NCI-H1930 (cell line): ENCODE data around the gene SLC16A5.
A peak's percentile ranks its signal among the peaks of the same experiment; 100 is the strongest.

ENCODE experiments used
- DNase-seq, 2 experiments: peaks; one replicate each; lab custom pipeline; 2025; lab: John Stamatoyannopoulos, UW

SLC16A5 gene

DNA sequence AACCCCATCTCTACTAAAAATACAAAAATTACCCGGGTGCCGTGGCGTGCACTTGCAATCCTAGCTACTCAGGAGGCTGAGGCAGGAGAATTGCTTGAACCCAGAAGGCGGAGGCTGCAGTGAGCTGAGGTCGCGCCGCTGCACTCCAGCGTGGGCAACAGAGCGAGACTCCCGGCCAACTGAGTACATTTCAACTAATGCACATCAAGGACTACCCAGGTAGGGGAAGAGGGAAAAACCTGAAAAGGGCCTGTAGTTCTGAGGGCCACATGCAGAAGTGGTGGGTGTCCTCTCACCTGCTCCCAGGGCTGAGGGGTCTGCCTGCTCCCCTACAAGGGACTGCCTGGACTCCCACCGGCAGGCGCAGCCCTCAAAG lies 584 bp upstream of the SLC16A5 start:
- DNase-seq = no peak

- DNase-seq = no peak
Observed at GRCh38 chr17:75088465-75089417, 987 bp downstream of the SLC16A5 start.

GRCh38 chr17:75090871-75091854 lies 3.4 kb downstream of the SLC16A5 start:
- no peak for DNase-seq

DNA sequence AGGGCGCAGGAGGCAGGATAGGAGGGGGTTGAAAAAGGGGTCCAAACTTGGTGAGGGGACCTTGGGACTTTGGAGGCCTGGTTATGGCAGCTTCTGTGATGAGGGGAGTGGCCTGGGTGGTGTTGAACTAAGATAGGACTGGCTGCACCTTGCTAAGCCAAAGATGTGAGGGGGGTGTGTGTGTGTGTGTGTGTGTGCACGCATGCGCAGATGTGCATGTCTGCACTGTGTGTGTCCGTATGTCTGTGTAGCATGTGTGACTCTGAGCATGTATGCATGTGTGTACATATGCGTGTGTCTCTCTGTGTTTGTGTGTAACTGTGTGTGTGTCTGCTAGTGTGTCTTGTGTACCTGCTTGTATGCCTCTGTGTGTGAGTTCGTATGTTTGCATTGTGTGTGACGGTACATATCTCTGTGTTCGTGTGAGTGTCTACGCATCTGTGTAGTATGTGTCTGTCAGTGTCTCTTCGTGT lies 4.1 kb downstream of the SLC16A5 start:
- DNase-seq = no peak

DNA sequence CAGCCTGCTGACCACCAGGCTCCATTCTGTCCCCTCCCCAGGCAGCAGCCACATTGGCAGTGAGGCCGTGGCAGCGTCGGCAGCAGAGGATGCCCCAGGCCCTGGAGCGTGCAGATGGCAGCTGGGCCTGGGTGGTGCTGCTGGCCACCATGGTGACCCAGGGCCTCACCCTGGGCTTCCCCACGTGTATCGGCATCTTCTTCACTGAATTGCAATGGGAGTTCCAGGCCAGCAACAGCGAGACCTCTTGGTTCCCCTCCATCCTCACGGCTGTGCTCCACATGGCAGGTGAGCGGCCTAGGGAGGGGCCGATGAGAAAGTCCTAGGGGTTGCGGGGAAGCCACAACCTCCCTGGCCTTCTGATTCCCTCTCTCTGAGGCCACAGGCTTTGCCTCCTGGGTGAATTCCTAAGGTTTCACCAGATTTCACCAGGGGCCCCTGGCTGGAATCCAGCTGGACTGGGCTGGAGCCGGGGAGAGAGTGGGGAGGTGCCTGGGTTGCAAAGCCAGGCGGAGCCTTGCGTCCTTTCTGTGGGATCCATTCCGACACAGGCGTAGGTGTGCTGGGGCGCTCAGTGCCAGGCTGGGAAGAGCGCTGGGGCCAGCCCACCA lies 5.9 kb downstream of the SLC16A5 start:
- no peak for DNase-seq

DNA sequence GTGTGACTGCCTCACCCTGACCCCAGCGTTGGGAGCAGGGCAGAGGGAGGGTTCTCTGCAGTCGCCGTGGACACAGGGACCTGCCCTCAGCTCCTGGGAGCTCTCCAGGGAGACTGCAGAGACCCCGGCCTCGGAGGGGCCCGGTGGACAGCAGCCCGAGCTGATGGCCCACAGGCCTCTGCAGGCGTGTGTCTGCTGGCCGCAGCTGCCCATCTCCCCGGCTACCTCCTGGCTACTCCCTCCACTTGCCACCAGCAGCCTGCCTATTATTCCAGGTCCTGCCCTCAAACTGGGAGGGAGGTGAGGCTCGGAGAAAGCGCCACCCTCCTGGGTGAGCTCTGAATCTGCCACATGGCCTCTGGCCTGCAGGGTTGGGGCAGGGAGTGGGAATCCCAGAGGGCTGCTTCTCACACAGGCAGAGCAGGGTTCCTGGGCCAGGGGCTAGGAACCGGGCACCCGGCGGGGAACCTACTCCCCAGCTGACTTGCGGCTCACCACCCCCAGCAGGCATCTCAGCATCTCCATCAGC lies 7.2 kb downstream of the SLC16A5 start:
- no peak for DNase-seq

DNA sequence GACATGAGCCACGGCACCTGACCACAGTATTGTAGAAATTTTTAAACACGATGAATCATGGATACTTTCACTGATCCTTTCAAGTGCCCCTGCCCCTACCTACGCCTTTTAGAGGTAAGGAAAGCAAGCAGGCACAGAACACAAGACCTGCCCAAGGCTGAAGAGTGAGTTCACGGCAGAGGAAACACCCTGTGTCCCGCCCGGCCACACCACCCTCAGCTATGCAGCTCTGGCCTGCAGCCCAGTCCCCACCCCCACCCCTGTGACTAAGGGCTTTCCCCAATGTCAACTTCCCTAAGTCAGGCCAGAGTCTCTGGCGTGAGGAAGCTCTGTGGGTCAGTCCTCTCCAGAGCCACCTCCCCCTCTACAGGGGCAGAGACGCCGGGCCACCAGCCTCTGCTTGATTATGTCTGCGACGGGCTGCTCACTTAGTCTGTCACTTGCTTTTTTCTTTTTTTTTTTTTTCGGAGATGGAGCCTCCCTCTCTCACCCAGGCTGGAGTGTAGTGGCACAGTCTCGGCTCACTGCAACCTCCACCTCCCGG lies 8.4 kb downstream of the SLC16A5 start:
- no peak for DNase-seq

- no peak for DNase-seq
Observed at GRCh38 chr17:75097865-75098264, 10.1 kb downstream of the SLC16A5 start.

DNA sequence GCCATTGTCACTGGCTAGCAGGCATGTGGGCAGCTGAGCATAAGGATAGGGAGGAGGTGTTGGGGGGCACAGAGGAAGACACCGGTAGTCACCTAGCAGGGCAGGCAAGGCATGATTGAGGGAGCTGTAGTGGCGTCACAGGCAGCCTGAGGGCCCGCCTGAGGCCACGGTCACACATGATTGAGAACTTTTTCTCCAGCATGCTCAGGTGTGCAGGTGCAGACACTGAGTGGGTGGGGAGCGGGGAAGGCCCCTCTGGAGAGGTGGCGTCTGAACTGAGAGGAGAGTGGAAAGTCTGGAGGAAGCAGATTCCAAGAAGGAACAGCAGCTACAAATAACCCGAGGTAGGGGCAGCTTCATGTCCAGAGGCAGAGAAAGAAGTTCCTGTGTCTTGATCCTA lies 11.1 kb downstream of the SLC16A5 start:
- no peak for DNase-seq

- DNase-seq = no peak
Observed at GRCh38 chr17:75099881-75100595, 12.3 kb downstream of the SLC16A5 start.

- no peak for DNase-seq
Observed at GRCh38 chr17:75102385-75102821, 14.6 kb downstream of the SLC16A5 start.

DNA sequence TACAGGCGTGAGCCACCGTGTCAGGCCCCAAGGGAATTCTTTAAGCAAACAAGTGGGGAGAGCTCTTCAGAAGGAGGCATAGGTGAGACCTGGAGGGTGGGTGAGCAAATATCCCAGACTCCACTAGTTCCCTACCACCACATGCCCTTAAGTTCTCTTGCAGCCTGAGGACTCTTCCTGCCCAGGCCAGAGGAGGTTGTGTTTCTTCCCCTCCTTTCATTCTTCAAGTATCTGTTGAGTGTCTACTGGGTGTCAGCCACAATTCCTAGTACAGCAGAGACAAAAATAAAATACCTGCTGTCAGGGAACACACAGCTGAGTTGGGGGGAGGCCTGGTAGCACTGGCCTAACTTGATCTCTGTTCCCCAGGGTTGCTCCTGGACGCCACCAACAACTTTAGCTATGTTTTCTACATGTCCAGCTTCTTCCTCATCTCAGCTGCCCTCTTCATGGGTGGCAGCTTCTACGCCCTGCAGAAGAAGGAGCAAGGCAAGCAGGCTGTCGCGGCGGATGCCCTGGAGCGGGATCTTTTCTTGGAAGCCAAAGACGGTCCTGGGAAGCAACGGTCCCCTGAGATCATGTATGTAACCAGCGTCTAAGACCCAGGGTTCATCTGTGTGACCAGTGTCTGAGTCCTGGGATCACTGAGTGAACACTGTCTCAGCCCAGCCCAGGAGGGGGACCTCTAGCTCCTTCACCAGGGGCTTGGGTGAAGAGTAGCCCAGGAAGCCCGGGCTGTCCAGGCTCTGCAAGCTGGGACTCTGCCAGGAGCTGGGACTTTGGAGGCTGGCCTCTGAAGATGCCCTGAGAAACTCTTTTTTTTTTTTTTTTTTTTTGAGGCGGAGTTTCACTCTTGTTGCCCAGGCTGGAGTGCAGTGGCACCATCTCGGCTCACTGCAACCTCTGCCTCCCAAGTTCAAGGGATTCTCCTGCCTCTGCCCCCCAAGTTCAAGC lies 16.1 kb downstream of the SLC16A5 start:
- no peak for DNase-seq

- DNase-seq = peak; percentile 52 to 59
Observed at GRCh38 chr17:75105126-75106080, 17.6 kb downstream of the SLC16A5 start.

GRCh38 chr17:75108193-75108592 lies 20.4 kb downstream of the SLC16A5 start:
- DNase-seq = no peak

DNA sequence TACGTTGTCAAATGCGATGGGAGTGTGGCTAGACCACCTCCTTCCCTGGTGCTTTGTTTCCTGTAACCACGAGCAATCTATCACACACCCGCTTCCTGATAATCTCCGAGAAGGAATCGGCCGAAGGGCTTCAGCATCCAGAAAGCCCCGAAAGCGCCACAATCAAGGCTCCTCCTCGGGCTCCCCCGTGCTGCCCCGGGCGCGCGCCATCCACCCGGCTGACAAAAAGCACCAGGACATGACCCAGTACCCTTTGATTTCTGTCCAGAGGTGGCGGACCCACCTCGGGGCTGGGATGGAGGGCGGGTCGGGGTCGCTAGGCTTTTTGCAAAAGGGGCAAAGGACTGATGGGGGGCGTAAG lies 21.3 kb downstream of the SLC16A5 start:
- DNase-seq = no peak

GRCh38 chr17:75109407-75110233 lies 21.9 kb downstream of the SLC16A5 start, which contains the start of gene ARMC7:
Gene ARMC7 (plus strand): TSS chr17:75109969. CDS start chr17:75110289, 320 bp downstream.
- DNase-seq = peak; percentile 59 to 88

DNA sequence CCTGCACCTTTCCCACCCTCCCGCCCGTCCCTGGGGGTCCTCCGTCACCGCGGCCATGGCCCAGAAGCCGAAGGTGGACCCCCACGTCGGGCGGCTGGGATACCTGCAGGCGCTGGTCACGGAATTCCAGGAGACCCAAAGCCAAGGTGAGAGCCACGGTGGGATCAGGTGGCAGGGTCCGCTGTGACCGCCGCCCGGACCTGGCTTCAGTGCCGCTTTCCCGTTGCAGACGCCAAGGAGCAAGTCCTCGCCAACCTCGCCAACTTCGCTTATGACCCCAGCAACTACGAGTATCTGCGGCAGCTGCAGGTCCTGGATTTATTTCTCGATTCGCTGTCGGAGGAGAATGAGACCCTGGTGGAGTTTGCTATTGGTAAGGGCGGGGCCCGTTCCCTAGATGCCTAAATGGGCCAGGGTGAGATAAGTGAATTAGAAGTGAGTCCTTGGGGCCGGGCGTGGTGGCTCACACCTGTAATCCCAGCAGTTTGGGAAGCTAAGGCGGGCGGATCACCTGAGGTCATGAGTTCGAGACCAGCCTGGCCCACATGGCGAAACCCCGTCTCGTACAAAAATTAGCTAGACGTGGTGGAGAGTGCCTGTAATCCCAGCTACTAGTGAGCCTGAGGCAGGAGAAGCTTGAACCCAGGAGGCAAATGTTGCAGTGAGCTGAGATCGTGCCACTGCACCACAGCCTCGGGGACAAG lies 22.6 kb downstream of the SLC16A5 start:
- no peak for DNase-seq
